ENCODE data around the gene DHX8. TPM values are rescaled to one million over a fixed set of nuclear protein-coding genes. Genes with fewer than 3 reads are reported as not detected.

DHX8 gene
- total and polyA plus RNA-seq, 10 donors: 20.4 to 63.3 (median 44.7) TPM

- TF ChIP-seq POLR2AphosphoS5 (IDR thresholded peaks at IDR 0.05) (no peak), CTCF (IDR thresholded peaks at IDR 0.05 in 8 of 11, conservative IDR thresholded peaks at IDR 0.05 in 3 of 11) (no peak), POLR2A (IDR thresholded peaks at IDR 0.05) (no peak)
- H3K27ac ChIP-seq: no peak overlapping the region
- no peak for DNase-seq
These were observed 68.6 kb downstream of the DHX8 start for GRCh38 chr17:43552229-43552837.

GRCh38 chr17:43553573-43553972 lies 69.8 kb downstream of the DHX8 start:
- TF ChIP-seq POLR2A (IDR thresholded peaks at IDR 0.05) (no peak), CTCF (IDR thresholded peaks at IDR 0.05 in 8 of 11, conservative IDR thresholded peaks at IDR 0.05 in 3 of 11) (no peak), POLR2AphosphoS5 (IDR thresholded peaks at IDR 0.05) (no peak)
- Histone ChIP-seq H3K4me3 (no peak overlapping the region), H3K27ac (no peak overlapping the region), H3K9me3 (no peaks in the 10 kb centered on the region), H3K36me3 (no peaks in the 10 kb centered on the region), H3K4me1 (peaks cover 0 to 8% (median 0%) of the 10 kb centered on the region in 6 donors), H3K27me3 (replicated peaks in 1 of 7) (peaks cover 0 to 56% (median 5%) of the 10 kb centered on the region in 7 donors)
- intact Hi-C loops (cut with DNase I; ENCODE audit: low total_unique reads): no loop called here
- DNase-seq: no peak
- 29 to 45% (median 40%) methylated on average over 2 of the region's 2 CpGs for WGBS, 5 donors

More at GRCh38 chr17:43552229-43552837, 68.6 kb downstream of the DHX8 start:
- H3K36me3 ChIP-seq: no peaks in the 10 kb centered on the region
- intact Hi-C loops (cut with DNase I; ENCODE audit: low total_unique reads): no loop called here
- peaks cover 0 to 68% (median 15%) of the 10 kb centered on the region in 7 donors for H3K27me3 ChIP-seq (replicated peaks in 1 of 7)
- H3K4me3 ChIP-seq: no peak overlapping the region
- WGBS, 5 donors: 56 to 67% (median 62%) methylated on average over 8 of the region's 8 CpGs
- H3K9me3 ChIP-seq: no peaks in the 10 kb centered on the region
- H3K4me1 ChIP-seq: peaks cover 0 to 11% (median under 1%) of the 10 kb centered on the region in 6 donors

- no peak overlapping the region for H3K4me3 ChIP-seq
- H3K9me3 ChIP-seq: no peaks in the 10 kb centered on the region
- H3K4me1 ChIP-seq: peaks cover 0 to 13% (median 0%) of the 10 kb centered on the region in 6 donors
- intact Hi-C loops (cut with DNase I; ENCODE audit: low total_unique reads): no loop called here
- H3K36me3 ChIP-seq: no peaks in the 10 kb centered on the region
- DNase-seq: no peak
- H3K27ac ChIP-seq: no peak overlapping the region
- H3K27me3 ChIP-seq (replicated peaks in 1 of 7): peaks cover 0 to 43% (median 3%) of the 10 kb centered on the region in 7 donors
- no peak for TF ChIP-seq POLR2A (IDR thresholded peaks at IDR 0.05)
- TF ChIP-seq CTCF (IDR thresholded peaks at IDR 0.05 in 8 of 11, conservative IDR thresholded peaks at IDR 0.05 in 3 of 11): no peak
- no peak for TF ChIP-seq POLR2AphosphoS5 (IDR thresholded peaks at IDR 0.05)
- 39 to 49% (median 44%) methylated on average over 6 of the region's 6 CpGs for WGBS, 5 donors
These were observed 71.1 kb downstream of the DHX8 start for GRCh38 chr17:43554857-43555256.

GRCh38 chr17:43556292-43556691 lies 72.5 kb downstream of the DHX8 start:
- no peak overlapping the region for H3K4me3 ChIP-seq
- H3K27me3 ChIP-seq (replicated peaks in 1 of 7): peaks cover 0 to 37% (median 3%) of the 10 kb centered on the region in 7 donors
- no peak overlapping the region for H3K27ac ChIP-seq
- no peaks in the 10 kb centered on the region for H3K36me3 ChIP-seq
- intact Hi-C loops (cut with DNase I; ENCODE audit: low total_unique reads): no loop called here
- DNase-seq: no peak
- WGBS, 5 donors: 23 to 35% (median 27%) methylated on average over 5 of the region's 5 CpGs
- TF ChIP-seq POLR2AphosphoS5 (IDR thresholded peaks at IDR 0.05): no peak
- TF ChIP-seq POLR2A (IDR thresholded peaks at IDR 0.05): no peak
- H3K9me3 ChIP-seq: no peaks in the 10 kb centered on the region
- H3K4me1 ChIP-seq: peaks cover 0 to 13% (median 0%) of the 10 kb centered on the region in 6 donors

Measured in spleen (tissue), 11 donors.